C1 segment of cervical spinal cord (tissue), 14 donors: Measurements from ENCODE around the gene PCDHA3.
"Not testable (repeated sequence)": the region's sequence is repeated elsewhere in the genome, so short reads cannot be mapped to it uniquely, and the experiment has no call there.

ENCODE experiments used
- DNase-seq, 14 donors: peaks; one replicate each; lab custom pipeline; 2025; lab: John Stamatoyannopoulos, UW

Gene PCDHA3

DNA sequence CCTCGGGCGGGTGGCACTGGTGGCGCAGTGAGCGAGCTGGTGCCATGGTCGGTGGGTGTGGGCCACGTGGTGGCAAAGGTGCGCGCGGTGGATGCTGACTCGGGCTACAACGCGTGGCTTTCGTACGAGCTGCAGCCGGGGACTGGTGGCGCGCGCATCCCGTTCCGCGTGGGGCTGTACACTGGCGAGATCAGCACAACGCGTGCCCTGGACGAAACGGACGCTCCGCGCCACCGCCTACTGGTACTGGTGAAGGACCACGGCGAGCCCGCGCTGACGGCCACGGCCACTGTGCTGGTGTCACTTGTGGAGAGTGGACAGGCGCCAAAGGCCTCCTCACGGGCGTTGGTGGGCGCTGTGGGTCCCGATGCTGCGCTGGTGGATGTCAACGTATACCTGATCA is 8.0 kb downstream of the PCDHA3 start:
- no peak for DNase-seq

DNA sequence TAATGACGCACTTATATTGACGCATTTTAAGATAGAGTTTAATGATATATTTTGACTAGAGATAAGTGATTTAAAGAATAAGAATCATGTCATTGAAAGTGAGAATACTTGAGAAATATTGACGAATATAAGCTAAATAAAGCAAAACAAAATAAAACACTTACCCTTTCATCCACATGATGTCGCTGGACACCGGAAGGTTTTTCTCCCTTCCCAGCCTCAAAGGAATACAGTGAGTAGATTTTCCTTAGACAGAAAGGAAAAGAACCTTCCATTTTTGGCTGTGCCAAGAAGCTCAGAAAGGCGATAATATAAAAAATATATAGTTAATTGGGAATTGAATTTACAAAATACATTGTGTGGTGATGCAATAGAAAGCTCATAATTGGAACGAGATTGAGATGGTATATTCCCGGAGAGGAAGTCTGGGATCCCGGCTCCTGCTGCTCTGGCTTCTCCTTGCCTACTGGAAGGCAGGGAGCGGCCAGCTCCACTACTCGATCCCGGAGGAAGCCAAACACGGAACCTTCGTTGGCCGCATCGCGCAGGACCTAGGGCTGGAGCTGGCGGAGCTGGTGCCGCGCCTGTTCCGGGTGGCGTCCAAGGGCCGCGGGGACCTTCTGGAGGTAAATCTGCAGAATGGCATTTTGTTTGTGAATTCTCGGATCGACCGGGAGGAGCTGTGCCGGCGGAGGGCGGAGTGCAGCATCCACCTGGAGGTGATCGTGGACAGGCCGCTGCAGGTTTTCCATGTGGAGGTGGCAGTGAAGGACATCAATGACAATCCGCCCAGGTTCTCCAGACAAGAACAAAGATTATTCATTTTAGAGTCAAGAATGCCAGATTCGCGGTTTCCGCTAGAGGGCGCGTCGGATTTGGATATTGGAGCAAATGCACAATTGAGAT is 20.8 kb downstream of the PCDHA3 start, which contains the start of gene PCDHA5:
TSS of gene PCDHA5 (plus strand) at position 239 of the 906 bp plus-strand sequence.
- peak in 2 of 14 donors; percentile 20 to 22 for DNase-seq

- DNase-seq, result no peak
Measured at GRCh38 chr5:140822281-140822629, 21.4 kb downstream of the PCDHA3 start.

GRCh38 chr5:140822969-140823368 is 22.1 kb downstream of the PCDHA3 start:
- not testable (repeated sequence) for DNase-seq

DNA sequence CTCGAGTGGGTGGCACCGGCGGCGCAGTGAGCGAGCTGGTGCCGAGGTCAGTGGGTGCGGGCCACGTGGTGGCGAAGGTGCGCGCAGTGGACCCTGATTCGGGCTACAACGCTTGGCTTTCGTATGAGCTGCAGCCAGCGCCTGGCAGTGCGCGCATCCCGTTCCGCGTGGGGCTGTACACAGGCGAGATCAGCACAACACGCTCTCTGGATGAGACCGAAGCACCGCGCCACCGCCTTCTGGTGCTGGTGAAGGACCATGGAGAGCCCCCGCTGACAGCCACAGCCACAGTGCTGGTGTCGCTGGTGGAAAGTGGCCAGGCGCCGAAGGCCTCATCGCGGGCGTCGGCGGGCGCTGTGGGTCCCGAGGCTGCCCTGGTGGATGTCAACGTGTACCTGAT is 22.6 kb downstream of the PCDHA3 start:
- no peak for DNase-seq

GRCh38 chr5:140827704-140828361 is 27.0 kb downstream of the PCDHA3 start, which contains the start of gene PCDHA6:
PCDHA6 (plus strand) TSS chr5:140827960; CDS start chr5:140828092, 132 bp downstream.
- peak in 1 of 14 donors; percentile 17 for DNase-seq

DNA sequence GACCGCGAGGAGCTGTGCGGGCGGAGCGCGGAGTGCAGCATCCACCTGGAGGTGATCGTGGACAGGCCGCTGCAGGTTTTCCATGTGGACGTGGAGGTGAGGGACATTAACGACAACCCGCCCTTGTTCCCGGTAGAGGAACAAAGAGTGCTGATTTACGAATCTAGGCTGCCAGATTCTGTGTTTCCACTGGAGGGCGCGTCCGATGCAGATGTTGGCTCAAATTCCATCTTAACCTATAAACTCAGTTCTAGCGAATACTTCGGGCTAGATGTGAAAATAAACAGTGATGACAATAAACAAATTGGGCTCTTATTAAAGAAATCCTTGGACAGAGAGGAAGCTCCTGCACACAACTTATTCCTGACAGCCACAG is 27.5 kb downstream of the PCDHA3 start:
- DNase-seq, result no peak

DNA sequence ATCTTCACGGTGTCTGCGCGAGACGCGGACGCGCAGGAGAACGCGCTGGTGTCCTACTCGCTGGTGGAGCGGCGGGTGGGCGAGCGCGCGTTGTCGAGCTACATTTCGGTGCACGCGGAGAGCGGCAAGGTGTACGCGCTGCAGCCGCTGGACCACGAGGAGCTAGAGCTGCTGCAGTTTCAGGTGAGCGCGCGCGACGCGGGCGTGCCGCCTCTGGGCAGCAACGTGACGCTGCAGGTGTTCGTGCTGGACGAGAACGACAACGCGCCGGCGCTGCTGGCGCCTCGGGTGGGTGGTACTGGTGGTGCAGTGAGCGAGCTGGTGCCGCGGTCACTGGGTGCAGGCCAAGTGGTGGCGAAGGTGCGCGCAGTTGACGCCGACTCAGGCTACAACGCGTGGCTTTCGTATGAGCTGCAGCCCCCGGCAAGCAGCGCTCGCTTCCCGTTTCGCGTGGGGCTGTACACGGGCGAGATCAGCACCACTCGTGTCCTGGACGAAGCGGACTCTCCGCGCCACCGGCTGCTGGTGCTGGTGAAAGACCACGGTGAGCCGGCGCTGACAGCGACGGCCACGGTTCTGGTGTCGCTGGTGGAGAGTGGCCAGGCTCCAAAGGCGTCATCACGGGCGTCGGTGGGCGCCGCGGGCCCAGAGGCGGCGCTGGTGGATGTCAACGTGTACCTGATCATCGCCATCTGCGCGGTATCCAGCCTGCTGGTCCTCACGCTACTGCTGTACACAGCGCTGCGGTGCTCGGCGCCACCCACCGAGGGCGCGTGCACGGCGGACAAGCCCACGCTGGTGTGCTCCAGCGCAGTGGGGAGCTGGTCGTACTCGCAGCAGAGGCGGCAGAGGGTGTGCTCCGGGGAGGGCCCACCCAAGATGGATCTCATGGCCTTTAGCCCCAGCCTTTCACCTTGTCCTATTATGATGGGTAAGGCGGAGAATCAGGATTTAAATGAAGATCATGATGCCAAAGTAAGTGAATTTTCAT is 28.9 kb downstream of the PCDHA3 start:
- DNase-seq, result not testable (repeated sequence)

GRCh38 chr5:140833993-140834392 is 33.1 kb downstream of the PCDHA3 start, which contains the start of gene PCDHA7:
PCDHA7 (plus strand) TSS chr5:140834269; CDS start chr5:140834384, 115 bp downstream.
- peak in 1 of 14 donors; percentile 1 for DNase-seq

DNA sequence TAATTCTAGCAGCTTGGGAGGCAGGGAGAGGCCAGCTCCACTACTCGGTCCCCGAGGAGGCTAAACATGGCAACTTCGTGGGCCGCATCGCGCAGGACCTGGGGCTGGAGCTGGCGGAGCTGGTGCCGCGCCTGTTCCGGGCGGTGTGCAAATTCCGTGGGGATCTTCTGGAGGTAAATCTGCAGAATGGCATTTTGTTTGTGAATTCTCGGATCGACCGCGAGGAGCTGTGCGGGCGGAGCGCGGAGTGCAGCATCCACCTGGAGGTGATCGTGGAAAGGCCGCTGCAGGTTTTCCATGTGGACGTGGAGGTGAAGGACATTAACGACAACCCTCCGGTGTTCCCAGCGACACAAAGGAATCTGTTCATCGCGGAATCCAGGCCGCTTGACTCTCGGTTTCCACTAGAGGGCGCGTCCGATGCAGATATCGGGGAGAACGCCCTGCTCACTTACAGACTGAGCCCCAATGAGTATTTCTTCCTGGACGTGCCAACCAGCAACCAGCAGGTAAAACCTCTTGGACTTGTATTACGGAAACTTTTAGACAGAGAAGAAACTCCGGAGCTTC is 33.7 kb downstream of the PCDHA3 start:
- peak in 1 of 14 donors; percentile 2 for DNase-seq

GRCh38 chr5:140835622-140836510 is 35.0 kb downstream of the PCDHA3 start:
- DNase-seq, result no peak

GRCh38 chr5:140840978-140841962 is 40.4 kb downstream of the PCDHA3 start, which contains the start of gene PCDHA8:
PCDHA8 (plus strand) TSS chr5:140841187; CDS start chr5:140841322, 135 bp downstream.
- peak in 2 of 14 donors; percentile 2 to 11 for DNase-seq

- no peak for DNase-seq
Measured at GRCh38 chr5:140842798-140843733, 42.2 kb downstream of the PCDHA3 start.

DNA sequence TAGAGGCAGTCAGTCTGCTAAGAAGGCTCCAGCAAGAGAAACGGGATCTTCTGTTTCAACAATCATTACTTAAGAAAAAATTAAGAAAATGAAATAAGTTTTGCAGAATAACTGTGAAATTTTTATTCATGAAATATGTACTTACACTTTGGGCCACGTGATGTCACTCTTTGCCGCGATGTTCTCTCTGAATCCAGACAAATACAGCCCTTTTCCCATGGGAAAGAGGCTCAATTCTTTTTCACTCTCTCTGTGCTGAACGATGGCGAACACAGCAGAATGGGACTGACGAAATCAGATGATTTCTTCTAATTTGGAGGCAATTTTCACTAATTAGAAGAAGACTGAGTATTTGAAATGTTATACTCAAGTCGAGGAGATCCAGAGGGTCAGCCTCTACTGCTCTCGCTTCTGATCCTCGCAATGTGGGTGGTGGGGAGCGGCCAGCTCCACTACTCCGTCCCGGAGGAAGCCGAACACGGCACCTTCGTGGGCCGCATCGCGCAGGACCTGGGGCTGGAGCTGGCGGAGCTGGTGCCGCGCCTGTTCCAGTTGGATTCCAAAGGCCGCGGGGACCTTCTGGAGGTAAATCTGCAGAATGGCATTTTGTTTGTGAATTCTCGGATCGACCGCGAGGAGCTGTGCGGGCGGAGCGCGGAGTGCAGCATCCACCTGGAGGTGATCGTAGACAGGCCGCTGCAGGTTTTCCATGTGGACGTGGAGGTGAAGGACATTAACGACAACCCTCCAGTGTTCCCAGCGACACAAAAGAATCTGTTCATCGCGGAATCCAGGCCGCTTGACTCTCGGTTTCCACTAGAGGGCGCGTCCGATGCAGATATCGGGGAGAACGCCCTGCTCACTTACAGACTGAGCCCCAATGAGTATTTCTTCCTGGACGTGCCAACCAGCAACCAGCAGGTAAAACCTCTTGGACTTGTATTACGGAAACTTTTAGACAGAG is 47.6 kb downstream of the PCDHA3 start, which contains the start of gene PCDHA9:
TSS of gene PCDHA9 (plus strand) at position 244 of the 964 bp plus-strand sequence. CDS start at position 358, 114 bp downstream.
- DNase-seq, result peak in 1 of 14 donors; percentile 19

DNA sequence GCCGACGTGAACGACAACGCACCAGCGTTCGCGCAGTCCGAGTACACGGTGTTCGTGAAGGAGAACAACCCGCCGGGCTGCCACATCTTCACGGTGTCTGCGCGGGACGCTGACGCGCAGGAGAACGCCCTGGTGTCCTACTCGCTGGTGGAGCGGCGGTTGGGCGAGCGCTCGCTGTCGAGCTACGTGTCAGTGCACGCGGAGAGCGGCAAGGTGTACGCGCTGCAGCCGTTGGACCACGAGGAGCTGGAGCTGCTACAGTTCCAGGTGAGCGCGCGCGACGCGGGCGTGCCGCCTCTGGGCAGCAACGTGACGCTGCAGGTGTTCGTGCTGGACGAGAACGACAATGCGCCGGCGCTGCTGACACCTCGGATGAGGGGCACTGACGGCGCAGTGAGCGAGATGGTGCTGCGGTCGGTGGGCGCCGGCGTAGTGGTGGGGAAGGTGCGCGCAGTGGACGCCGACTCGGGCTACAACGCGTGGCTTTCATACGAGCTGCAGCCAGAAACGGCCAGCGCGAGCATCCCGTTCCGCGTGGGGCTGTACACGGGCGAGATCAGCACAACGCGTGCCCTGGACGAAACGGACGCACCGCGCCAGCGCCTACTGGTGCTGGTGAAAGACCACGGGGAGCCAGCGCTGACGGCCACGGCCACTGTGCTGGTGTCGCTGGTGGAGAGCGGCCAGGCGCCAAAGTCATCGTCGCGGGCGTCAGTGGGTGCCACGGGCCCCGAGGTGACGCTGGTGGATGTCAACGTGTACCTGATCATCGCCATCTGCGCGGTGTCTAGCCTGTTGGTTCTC is 49.2 kb downstream of the PCDHA3 start:
- not testable (repeated sequence) for DNase-seq
